GM23248 (cell line): ENCODE data around the gene PROCA1. TPM values are rescaled to one million over a fixed set of nuclear protein-coding genes. Genes with fewer than 3 reads are reported as not detected.

Experiments
- DNase-seq: peaks from one replicate; pipeline ENCODE4 v3.0.0-alpha.2; 2015
- H2AFZ ChIP-seq: fragments of 200-600 bp; sonication (generic); 2 replicates; pipeline ENCODE4 v1.6.1; 2016; ENCODE audit warnings: antibody characterized with exemption
- H3F3A ChIP-seq: fragments of 200-600 bp; sonication (generic); 2 replicates; pipeline ENCODE4 v1.6.1; 2016; ENCODE audit warnings: mild to moderate bottlenecking, antibody characterized with exemption, mixed run types; ENCODE audit not compliant: insufficient read depth
- H3K27ac ChIP-seq: fragments of 200-600 bp; sonication (generic); 2 replicates; pipeline ENCODE4 v1.5.1; 2016; ENCODE audit warnings: mild to moderate bottlenecking
- H3K27me3 ChIP-seq: fragments of 200-600 bp; sonication (generic); replicated peaks from 2 replicates; pipeline ENCODE4 v1.6.1; 2016; ENCODE audit warnings: mild to moderate bottlenecking; ENCODE audit not compliant: insufficient read depth
- H3K36me3 ChIP-seq: fragments of 200-600 bp; sonication (generic); 2 replicates; pipeline ENCODE4 v1.6.1; 2016; ENCODE audit warnings: low read depth, mild to moderate bottlenecking
- H3K4me1 ChIP-seq: fragments of 200-600 bp; sonication (generic); 2 replicates; pipeline ENCODE4 v1.6.1; 2016; ENCODE audit warnings: mild to moderate bottlenecking; ENCODE audit not compliant: insufficient read depth
- H3K4me2 ChIP-seq: fragments of 200-600 bp; sonication (generic); one replicate; pipeline ENCODE4 v1.6.1; 2016; ENCODE audit warnings: mild to moderate bottlenecking; ENCODE audit not compliant: unreplicated experiment
- H3K4me3 ChIP-seq: fragments of 200-600 bp; sonication (generic); 2 replicates; pipeline ENCODE4 v1.5.1; 2016; ENCODE audit warnings: mild to moderate bottlenecking
- H3K79me2 ChIP-seq: fragments of 200-600 bp; sonication (generic); 2 replicates; pipeline ENCODE4 v1.6.1; 2016; ENCODE audit warnings: mild to moderate bottlenecking; ENCODE audit not compliant: insufficient read depth
- H3K9ac ChIP-seq: fragments of 200-600 bp; sonication (generic); 2 replicates; pipeline ENCODE4 v1.6.1; 2016; ENCODE audit warnings: mild to moderate bottlenecking
- H3K9me2 ChIP-seq: fragments of 200-600 bp; sonication (generic); 2 replicates; pipeline ENCODE4 v1.6.1; 2016; ENCODE audit warnings: mixed run types, mild to moderate bottlenecking, moderate library complexity; ENCODE audit not compliant: insufficient read depth
- H3K9me3 ChIP-seq: fragments of 200-600 bp; sonication (generic); one replicate; pipeline ENCODE4 v1.6.1; 2017; ENCODE audit warnings: low read depth
- H4K20me1 ChIP-seq: fragments of 200-600 bp; sonication (generic); 2 replicates; pipeline ENCODE4 v1.6.0; 2016; ENCODE audit not compliant: insufficient read depth
- EZH2 ChIP-seq: fragments of 200-600 bp; sonication (generic); IDR thresholded peaks from 2 replicates; pipeline ENCODE4 v1.6.1; 2018; ENCODE audit warnings: antibody characterized with exemption, mild to moderate bottlenecking; ENCODE audit not compliant: insufficient read depth, poor library complexity, severe bottlenecking
- EZH2phosphoT487 ChIP-seq: fragments of 200-600 bp; sonication (generic); IDR thresholded peaks from 2 replicates; pipeline ENCODE4 v1.6.1; 2018; ENCODE audit warnings: antibody characterized with exemption, moderate library complexity, mild to moderate bottlenecking, low read depth; ENCODE audit not compliant: insufficient read depth
- WGBS, 2 experiments: methylation state at CpG; one replicate each; pipeline ENCODE4 v1.1.6; 2015 to 2017; ENCODE audit warnings: low lambda C conversion rate in 2 of 2, low coverage in 1 of 2; ENCODE audit errors: missing lambda C conversion rate in 2 of 2; 5-methylcytosine and 5-hydroxymethylcytosine counted together
- in situ Hi-C: fragments of 300-500 bp; cut with MboI; formaldehyde crosslinking; loops from 2 replicates; pipeline ENCODE4 v1.15.0; 2020
- polyA plus RNA-seq: library from polyadenylated mRNA; unstranded; fragments of >200 nt; fragmentation: Nextera tagmentation; extraction: Ambion mirVana; gene quantifications from 2 replicates; pipeline ENCODE4 v1.2.1, GENCODE V29; 2016
- total RNA-seq: library from RNA; depleted of rRNA; stranded (reverse); fragments of >200 nt; shearing (Covaris generic); gene quantifications from 2 replicates; pipeline ENCODE4 v1.2.3, GENCODE V29; 2014

PROCA1 gene
- total and polyA plus RNA-seq, 2 experiments from 2014 or later: 0.41 to 0.65 TPM

DNA sequence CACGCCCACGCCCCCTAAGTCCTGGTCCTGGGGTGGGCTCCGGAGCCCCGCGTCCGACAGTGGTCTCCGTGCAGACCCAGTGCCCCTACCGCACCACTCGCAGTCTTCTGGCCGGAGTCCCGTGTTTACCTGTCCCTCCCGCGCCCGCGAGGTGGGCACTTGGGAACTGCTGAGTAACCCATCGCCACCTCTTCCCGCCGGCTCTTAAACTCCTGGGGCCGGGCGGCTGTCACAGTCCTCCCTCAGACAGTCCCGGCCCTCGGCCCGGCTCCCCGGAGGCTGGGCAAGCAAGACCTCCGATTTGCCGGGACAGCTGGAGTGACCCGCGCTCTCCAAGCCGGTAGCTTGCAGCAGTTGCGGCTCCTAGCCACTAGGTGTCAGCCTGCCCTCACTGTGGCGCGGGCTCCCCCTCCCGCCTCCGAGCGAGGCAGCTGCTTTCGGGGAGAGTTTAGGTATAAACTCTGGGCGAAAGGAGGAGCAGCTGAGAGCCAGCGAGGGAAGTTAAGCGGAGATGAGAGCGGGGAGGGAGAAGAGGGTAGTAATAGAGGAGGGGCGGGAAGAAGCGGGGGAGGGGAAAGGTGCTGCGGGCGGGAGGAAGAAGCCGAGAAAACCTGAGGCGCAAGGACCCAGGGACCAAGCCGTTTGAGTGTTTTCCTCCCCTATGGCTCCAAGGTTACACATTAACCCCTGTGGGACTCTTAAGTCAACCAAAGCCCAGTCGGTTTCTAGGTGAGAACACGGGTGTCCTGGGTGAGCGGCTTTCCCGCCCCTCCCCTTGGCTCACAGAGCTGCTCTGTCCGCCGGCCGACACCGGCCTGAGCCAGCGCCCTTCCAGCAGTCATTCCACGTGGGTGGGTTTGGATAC lies 15.2 kb upstream of the PROCA1 start:
- Histone ChIP-seq H2AFZ (peak overlapping the region; percentile 89), H3K4me3 (peak overlapping the region; percentile 74), H3K27me3 (no peaks in the 10 kb centered on the region), H3K9ac (peak overlapping the region; percentile 86), H3K79me2 (peaks cover 17% of the 10 kb centered on the region), H3F3A (peaks cover 38% of the 10 kb centered on the region), H3K4me2 (peak overlapping the region; percentile 92), H3K9me2 (no peaks in the 10 kb centered on the region), H3K9me3 (no peaks in the 10 kb centered on the region), H3K27ac (peak overlapping the region; percentile 88), H3K36me3 (peaks cover 23% of the 10 kb centered on the region; the same call in 1 of the 2 replicates), H3K4me1 (peaks cover 35% of the 10 kb centered on the region), H4K20me1 (no peaks in the 10 kb centered on the region)
- in situ Hi-C loops: no loop called here
- WGBS, 2 experiments: 1% methylated on average over 46 to 52 of the region's 57 CpGs
- peak; percentile 95 for DNase-seq
- no peak for TF ChIP-seq EZH2phosphoT487
- no peak for TF ChIP-seq EZH2

DNA sequence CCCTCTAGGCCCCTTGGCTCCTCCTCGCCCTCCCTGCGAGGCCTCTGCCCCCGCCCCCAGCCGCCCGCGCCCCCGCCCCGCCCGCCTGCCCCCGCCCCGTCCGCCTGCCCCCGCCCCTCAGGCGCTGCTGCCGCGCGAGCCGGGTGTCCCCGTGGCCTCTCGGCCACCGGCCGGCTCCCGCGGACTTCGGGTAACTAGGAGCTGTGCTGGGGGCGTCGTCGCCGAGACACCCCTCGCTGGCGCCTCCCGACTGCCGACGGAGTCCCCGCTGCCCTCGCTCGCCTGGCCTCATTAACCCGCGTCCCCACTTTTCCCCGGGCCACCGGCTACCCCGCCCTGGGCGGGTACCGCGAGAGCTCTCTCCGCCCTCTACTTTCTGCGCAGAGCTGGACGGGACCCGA lies 14.5 kb upstream of the PROCA1 start, which contains the start of gene TLCD1:
TSS of gene TLCD1 (minus strand) at position 8 of the 401 bp plus-strand sequence. CDS start 136 bp downstream, outside the sequence.
- in situ Hi-C loops: no loop called here
- 1 to 2% methylated on average over 36 to 49 of the region's 49 CpGs for WGBS, 2 experiments
- peak; percentile 86 for DNase-seq

DNA sequence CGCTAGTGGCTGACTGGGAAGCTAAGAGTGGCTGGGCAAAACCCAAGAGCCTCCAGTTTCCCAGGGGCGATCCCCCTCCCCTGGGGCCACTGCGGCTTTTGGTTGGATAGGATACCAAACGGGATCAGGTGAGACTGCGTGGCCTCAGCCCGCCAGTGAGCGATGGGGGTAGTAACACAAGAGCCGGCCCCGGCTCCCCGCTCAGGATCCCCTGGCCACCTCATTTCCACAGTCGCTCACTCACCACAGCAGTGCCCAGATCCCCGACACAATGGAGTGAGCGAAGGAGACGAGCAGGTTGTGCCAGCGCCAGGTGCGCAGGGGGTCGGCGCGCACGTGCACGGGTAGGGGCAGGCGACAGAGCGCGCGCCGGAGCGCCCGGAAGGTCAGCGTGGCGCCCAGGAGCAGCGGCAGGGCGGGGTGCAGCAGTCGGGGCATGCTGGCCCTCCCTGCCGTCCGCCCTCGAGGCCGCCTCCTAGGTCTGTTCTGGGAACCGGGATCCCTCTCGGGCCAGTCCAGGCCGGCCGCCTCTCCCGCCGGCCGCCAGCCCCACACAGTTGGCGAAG lies 14.1 kb upstream of the PROCA1 start:
- H3K36me3 ChIP-seq: peaks cover 34% of the 10 kb centered on the region; the same call in 1 of the 2 replicates
- H3K27ac ChIP-seq: peak overlapping the region; percentile 82
- TF ChIP-seq EZH2 (no peak), EZH2phosphoT487 (no peak)
- DNase-seq: peak; percentile 90
- peak overlapping the region; percentile 74 for H3K4me3 ChIP-seq
- H3K27me3 ChIP-seq: no peaks in the 10 kb centered on the region
- H3K4me1 ChIP-seq: peaks cover 41% of the 10 kb centered on the region
- peaks cover 28% of the 10 kb centered on the region for H3K79me2 ChIP-seq
- no peaks in the 10 kb centered on the region for H3K9me3 ChIP-seq
- H3K9ac ChIP-seq: peak overlapping the region; percentile 86
- peak overlapping the region; percentile 62 for H2AFZ ChIP-seq
- WGBS, 2 experiments: 2 to 3% methylated on average over 26 to 33 of the region's 45 CpGs
- peak overlapping the region; percentile 78 for H3K4me2 ChIP-seq
- no peaks in the 10 kb centered on the region for H4K20me1 ChIP-seq
- H3K9me2 ChIP-seq: no peaks in the 10 kb centered on the region
- peaks cover 48% of the 10 kb centered on the region for H3F3A ChIP-seq
- in situ Hi-C loops: no loop called here

More for the DNA sequence above, 14.5 kb upstream of the PROCA1 start, which contains the start of gene TLCD1:
- peak within 1 kb of the TSS; percentile 74 for H3K4me3 ChIP-seq
- H3K79me2 ChIP-seq: peaks cover 23% of the 10 kb centered on the region
- peak within 1 kb of the TSS; percentile 86 for H3K9ac ChIP-seq
- H4K20me1 ChIP-seq: no peaks in the 10 kb centered on the region
- no peaks in the 10 kb centered on the region for H3K27me3 ChIP-seq
- TF ChIP-seq EZH2: no peak
- no peak for TF ChIP-seq EZH2phosphoT487
- H2AFZ ChIP-seq: peak within 1 kb of the TSS; percentile 89
- peaks cover 44% of the 10 kb centered on the region for H3F3A ChIP-seq
- peaks cover 30% of the 10 kb centered on the region; the same call in 1 of the 2 replicates for H3K36me3 ChIP-seq
- H3K4me2 ChIP-seq: peak within 1 kb of the TSS; percentile 92
- H3K4me1 ChIP-seq: peaks cover 41% of the 10 kb centered on the region
- no peaks in the 10 kb centered on the region for H3K9me2 ChIP-seq
- no peaks in the 10 kb centered on the region for H3K9me3 ChIP-seq
- H3K27ac ChIP-seq: peak within 1 kb of the TSS; percentile 88

DNA sequence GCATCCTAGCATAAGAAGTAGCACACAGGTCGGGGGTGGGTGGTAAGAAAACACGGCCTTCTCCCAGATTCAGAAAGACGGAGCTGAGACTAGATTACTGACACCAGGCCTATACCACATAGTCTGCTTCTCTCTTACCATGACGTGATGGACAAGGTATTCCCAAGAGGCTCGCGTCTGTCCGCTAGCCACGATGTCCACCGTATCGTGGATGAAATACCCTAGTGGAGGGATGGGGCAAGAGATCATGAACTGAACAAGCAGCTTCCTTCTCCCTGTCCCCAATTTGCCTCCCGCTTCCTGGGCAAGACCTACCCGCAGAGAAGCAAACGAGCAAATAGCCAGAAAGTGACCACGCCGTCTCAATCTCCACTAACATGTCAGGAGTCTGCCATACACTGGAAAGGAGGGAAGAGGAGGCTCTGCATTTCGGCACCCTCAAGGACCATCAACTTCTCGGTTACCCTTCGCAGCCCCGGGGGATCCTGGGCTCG lies 13.5 kb upstream of the PROCA1 start:
- H3K79me2 ChIP-seq: peaks cover 34% of the 10 kb centered on the region
- in situ Hi-C loops: no loop called here
- no peak for TF ChIP-seq EZH2
- TF ChIP-seq EZH2phosphoT487: no peak
- WGBS, 2 experiments: 18 to 22% methylated on average over 20 of the region's 20 CpGs
- peak; percentile 73 for DNase-seq
- H4K20me1 ChIP-seq: no peaks in the 10 kb centered on the region
- H3K4me1 ChIP-seq: peaks cover 41% of the 10 kb centered on the region
- H3K27me3 ChIP-seq: no peaks in the 10 kb centered on the region
- peaks cover 34% of the 10 kb centered on the region; the same call in 1 of the 2 replicates for H3K36me3 ChIP-seq
- peak overlapping the region; percentile 86 for H3K9ac ChIP-seq
- H3K9me3 ChIP-seq: no peaks in the 10 kb centered on the region
- peak overlapping the region; percentile 74 for H3K4me3 ChIP-seq
- H3F3A ChIP-seq: peaks cover 50% of the 10 kb centered on the region
- peak overlapping the region; percentile 78 for H3K4me2 ChIP-seq
- H2AFZ ChIP-seq: no peak overlapping the region
- H3K9me2 ChIP-seq: no peaks in the 10 kb centered on the region
- H3K27ac ChIP-seq: peak overlapping the region; percentile 82
